DND-41 (cell line): Measurements from ENCODE around the gene MAN2B2.

Experiments used
- CTCF ChIP-seq: IDR thresholded peaks from 2 replicates; pipeline ENCODE4 v1.5.1; 2012; ENCODE audit warnings: borderline replicate concordance, low read length, moderate library complexity, mild to moderate bottlenecking; ENCODE audit not compliant: poor library complexity, severe bottlenecking; ENCODE audit errors: extremely low read depth
- EZH2 ChIP-seq: IDR thresholded peaks from 3 replicates; pipeline ENCODE4 v1.6.1; 2012; ENCODE audit warnings: borderline replicate concordance, low read depth, mild to moderate bottlenecking, moderate library complexity, low read length, inconsistent platforms; ENCODE audit not compliant: severe bottlenecking

- no peak for TF ChIP-seq CTCF
- no peak for TF ChIP-seq EZH2
Observed at GRCh38 chr4:6662591-6662990, 87.6 kb downstream of the MAN2B2 start.
